ENCODE results near the gene CLDN20.

- TF ChIP-seq CTCF (IDR thresholded peaks at IDR 0.05; ENCODE audit: insufficient read depth, low read length) (no peak), POLR2AphosphoS5 (IDR thresholded peaks at IDR 0.05; ENCODE audit: low read depth) (no peak), SPI1 (IDR thresholded peaks at IDR 0.05; ENCODE audit: borderline replicate concordance, low read depth) (no peak), REST (IDR thresholded peaks at IDR 0.05; ENCODE audit: insufficient replicate concordance, low read depth) (no peak), GABPA (IDR thresholded peaks at IDR 0.05; ENCODE audit: low read depth) (no peak)
Measured at GRCh38 chr6:155245831-155246230, 18.0 kb upstream of the CLDN20 start.

Measured in HL-60 (cell line).